K562 (cell line): ENCODE data around the gene CFDP1. TPM values are rescaled to one million over a fixed set of nuclear protein-coding genes. Genes with fewer than 3 reads are reported as not detected.

Experiments
- ARID1B ChIP-seq: fragments of 450-650 bp; IDR thresholded peaks from 2 replicates; pipeline ENCODE4 v1.6.1; 2016; ENCODE audit warnings: antibody characterized with exemption, mild to moderate bottlenecking, inconsistent platforms
- CXXC5 ChIP-seq: fragments of 250-450 bp; sonication (Bioruptor Pico); IDR thresholded peaks from 2 replicates; pipeline ENCODE4 v1.8.0; 2022; ENCODE audit warnings: inconsistent platforms, mild to moderate bottlenecking, moderate library complexity
- JUN ChIP-seq, 2 experiments: sonication (generic) in 1 of 2; formaldehyde crosslinking in 1 of 2; IDR thresholded peaks; 2 replicates each; pipeline versions ENCODE4 v1.6.1 to v1.8.0; 2012 to 2022; ENCODE audit warnings: borderline replicate concordance in 2 of 2, mild to moderate bottlenecking in 2 of 2, improper control_type of control experiment in 1 of 2, low read depth in 1 of 2, low read length in 1 of 2, missing genetic modification reagents in 1 of 2
- KLF13 ChIP-seq: fragments of 450-650 bp; IDR thresholded peaks from 2 replicates; pipeline ENCODE4 v1.6.1; 2016; ENCODE audit warnings: missing genetic modification characterization, low read depth, mild to moderate bottlenecking, missing compliant biosample characterization, moderate library complexity, borderline replicate concordance
- MEF2D ChIP-seq: conservative IDR thresholded peaks from 2 replicates; pipeline ENCODE4 v1.6.1; 2016; ENCODE audit warnings: low read depth, missing genetic modification characterization, missing compliant biosample characterization
- NCOA2 ChIP-seq, 2 experiments: fragments of 450-650 bp; IDR thresholded peaks; 2 replicates each; pipeline ENCODE4 v1.6.1; 2018; ENCODE audit warnings: mild to moderate bottlenecking in 2 of 2, moderate library complexity in 1 of 2; ENCODE audit not compliant: partially characterized antibody in 2 of 2
- NCOA6 ChIP-seq: fragments of 450-650 bp; IDR thresholded peaks from 2 replicates; pipeline ENCODE4 v1.6.1; 2017; ENCODE audit warnings: mild to moderate bottlenecking
- NELFE ChIP-seq: IDR thresholded peaks from 2 replicates; pipeline ENCODE4 v1.6.1; 2011; ENCODE audit warnings: mild to moderate bottlenecking; ENCODE audit not compliant: insufficient read depth, insufficient read length
- NONO ChIP-seq, 2 experiments: fragments of 200-400 bp in 1 of 2; fragments of 450-650 bp in 1 of 2; formaldehyde crosslinking in 1 of 2; IDR thresholded peaks; 2 replicates each; pipeline ENCODE4 v1.6.1; 2017; ENCODE audit warnings: low read depth in 2 of 2, mild to moderate bottlenecking in 2 of 2, moderate library complexity in 2 of 2, low read length in 1 of 2
- NR2C2 ChIP-seq, 2 experiments: fragments of 200-800 bp in 1 of 2; sonication (Bioruptor generic) in 1 of 2; sonication (generic) in 1 of 2; formaldehyde crosslinking in 1 of 2; IDR thresholded peaks; 2 replicates each; pipeline versions ENCODE4 v1.6.1 to v1.8.0; 2016 to 2022; ENCODE audit warnings: mild to moderate bottlenecking in 1 of 2, missing compliant biosample characterization in 1 of 2, missing genetic modification characterization in 1 of 2, missing genetic modification reagents in 1 of 2
- PTTG1 ChIP-seq: fragments of 450-650 bp; IDR thresholded peaks from 2 replicates; pipeline ENCODE4 v1.6.1; 2016; ENCODE audit warnings: low read depth, mild to moderate bottlenecking, missing genetic modification characterization, missing compliant biosample characterization
- RAD21 ChIP-seq, 2 experiments: fragments of 250-450 bp in 1 of 2; fragments of 450-650 bp in 1 of 2; sonication (Bioruptor Pico) in 1 of 2; formaldehyde crosslinking in 1 of 2; IDR thresholded peaks in 1 of 2; conservative IDR thresholded peaks in 1 of 2; 2 replicates each; pipeline versions ENCODE4 v1.4.0 to v1.8.0; 2020 to 2022; ENCODE audit warnings: mild to moderate bottlenecking in 2 of 2, moderate library complexity in 1 of 2
- ZBTB26 ChIP-seq: fragments of 450-650 bp; formaldehyde crosslinking; IDR thresholded peaks from 2 replicates; pipeline ENCODE4 v1.4.0; 2022; ENCODE audit warnings: missing genetic modification characterization
- ZBTB9 ChIP-seq: fragments of 450-650 bp; formaldehyde crosslinking; IDR thresholded peaks from 2 replicates; pipeline ENCODE4 v1.4.0; 2020; ENCODE audit warnings: mild to moderate bottlenecking, moderate library complexity
- ZNF449 ChIP-seq: fragments of 250-450 bp; sonication (Bioruptor Pico); IDR thresholded peaks from 2 replicates; pipeline ENCODE4 v1.8.0; 2022; ENCODE audit warnings: moderate library complexity, mild to moderate bottlenecking, inconsistent platforms
- ZNF561 ChIP-seq: fragments of 450-650 bp; formaldehyde crosslinking; conservative IDR thresholded peaks from 2 replicates; pipeline ENCODE4 v1.4.0; 2020; ENCODE audit warnings: mild to moderate bottlenecking, moderate library complexity
- ZNF699 ChIP-seq: fragments of 250-450 bp; sonication (Bioruptor Pico); IDR thresholded peaks from 2 replicates; pipeline ENCODE4 v1.8.0; 2021; ENCODE audit warnings: mild to moderate bottlenecking, moderate library complexity; ENCODE audit not compliant: insufficient replicate concordance
- ZNF79 ChIP-seq: fragments of 250-450 bp; sonication (Bioruptor Pico); IDR thresholded peaks from 2 replicates; pipeline ENCODE4 v1.4.0; 2020; ENCODE audit warnings: low read depth, mild to moderate bottlenecking, moderate library complexity
- ZSCAN29 ChIP-seq: fragments of 450-650 bp; IDR thresholded peaks from 2 replicates; pipeline ENCODE4 v1.6.1; 2017
- polyA plus RNA-seq, 8 experiments: library from polyadenylated mRNA; depleted of rRNA in 4 of 8; stranded (reverse) in 5 of 8; unstranded in 3 of 8; fragments of >200 nt; fragmentation: Nextera tagmentation in 2 of 8; fragmentation: Illumina TruSeq in 1 of 8; extraction: Ambion mirVana in 2 of 8; extraction: Trizol in 1 of 8; gene quantifications; 2 replicates each; pipeline versions ENCODE4 v1.2.1 to v1.2.3, GENCODE V29; 2011 to 2014; ENCODE audit warnings: inconsistent platforms in 1 of 8, missing spikeins in 1 of 8
- total RNA-seq, 7 experiments: library from RNA; depleted of rRNA in 6 of 7; stranded (reverse); fragments of >200 nt in 6 of 7; fragmentation: Illumina TruSeq in 2 of 7; extraction: Trizol in 2 of 7; gene quantifications; 2 replicates each; pipeline versions ENCODE4 v1.2.1 to v1.2.3, GENCODE V29; 2011 to 2021; ENCODE audit warnings: low replicate concordance in 1 of 7
- TF ChIP-seq, protein P1 (sequence below): fragments of 450-650 bp; IDR thresholded peaks from 2 replicates; pipeline ENCODE4 v1.6.1; 2016

The CFDP1 gene
- total and polyA plus RNA-seq, 9 of the 15 experiments (the other 6 are each of a cell fraction or from before 2014, with no cell fraction given): 31.5 to 78.4 (median 61.7) TPM

- TF ChIP-seq ZBTB9: no peak
- no peak for TF ChIP-seq ZNF699 (CRISPR knock-in tag)
- no peak for TF ChIP-seq ZNF79 (CRISPR knock-in tag)
- peak; percentile 50; the same call in 1 of the 2 replicates for TF ChIP-seq ARID1B
- TF ChIP-seq ZBTB26 (CRISPR knock-in tag): no peak
- TF ChIP-seq RAD21 (CRISPR knock-in tag; conservative IDR thresholded peaks at IDR 0.05 in 1 of 2, IDR thresholded peaks at IDR 0.05 in 1 of 2): 0 out of 4 replicates have a peak, but pooled peaks of 1 of the 2 experiments have one; percentile 16
- peak; percentile 62; the same call in 1 of the 2 replicates for TF ChIP-seq NR2C2 (CRISPR knock-in tag; IDR thresholded peaks at IDR 0.05)
- TF ChIP-seq NR2C2 (tag; IDR thresholded peaks at IDR 0.05): peak; percentile 74; the same call in 1 of the 2 replicates
- no peak for TF ChIP-seq JUN (IDR thresholded peaks at IDR 0.05; ENCODE audit: borderline replicate concordance, low read depth, low read length)
- TF ChIP-seq JUN (CRISPR knock-in tag; IDR thresholded peaks at IDR 0.05; ENCODE audit: borderline replicate concordance): no peak
- no peak for TF ChIP-seq ZNF449 (CRISPR knock-in tag)
- TF ChIP-seq, protein P1, sequence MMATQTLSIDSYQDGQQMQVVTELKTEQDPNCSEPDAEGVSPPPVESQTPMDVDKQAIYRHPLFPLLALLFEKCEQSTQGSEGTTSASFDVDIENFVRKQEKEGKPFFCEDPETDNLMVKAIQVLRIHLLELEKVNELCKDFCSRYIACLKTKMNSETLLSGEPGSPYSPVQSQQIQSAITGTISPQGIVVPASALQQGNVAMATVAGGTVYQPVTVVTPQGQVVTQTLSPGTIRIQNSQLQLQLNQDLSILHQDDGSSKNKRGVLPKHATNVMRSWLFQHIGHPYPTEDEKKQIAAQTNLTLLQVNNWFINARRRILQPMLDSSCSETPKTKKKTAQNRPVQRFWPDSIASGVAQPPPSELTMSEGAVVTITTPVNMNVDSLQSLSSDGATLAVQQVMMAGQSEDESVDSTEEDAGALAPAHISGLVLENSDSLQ: no peak
- TF ChIP-seq NCOA6: peak; percentile 41; the same call in 1 of the 2 replicates
- TF ChIP-seq NONO (IDR thresholded peaks at IDR 0.05; ENCODE audit: low read depth in 2 of 2, low read length in 1 of 2): no peak
- TF ChIP-seq MEF2D (tag): 0 out of 2 replicates have a peak, but pooled peaks have one; percentile 36
- TF ChIP-seq NELFE: no peak
- TF ChIP-seq NCOA2 (IDR thresholded peaks at IDR 0.05; ENCODE audit: partially characterized antibody in 2 of 2): no peak
- TF ChIP-seq ZSCAN29: no peak; the same call in none of the 2 replicates
- no peak for TF ChIP-seq ZNF561 (CRISPR knock-in tag)
- TF ChIP-seq CXXC5 (CRISPR knock-in tag): no peak; the same call in 1 of the 2 replicates
- TF ChIP-seq PTTG1 (tag): no peak
- TF ChIP-seq KLF13: no peak
Measured at GRCh38 chr16:75433732-75434413, 570 bp upstream of the CFDP1 start (continued).
